Right lobe of liver (tissue), 4 donors: ENCODE measurements around the gene HSPBP1.

Source experiments
- CTCF ChIP-seq, 4 donors: fragments of 200-600 bp in 3 of 4; fragments of 450-650 bp in 1 of 4; IDR thresholded peaks; one replicate each; pipeline versions ENCODE4 v1.5.1 to v1.8.0; 2016 to 2022; ENCODE audit warnings: antibody characterized with exemption in 4 of 4, mild to moderate bottlenecking in 2 of 4
- POLR2A ChIP-seq: fragments of 450-650 bp; IDR thresholded peaks from one replicate; pipeline ENCODE4 v1.6.1; 2017; ENCODE audit warnings: antibody characterized with exemption, mild to moderate bottlenecking
- donor health status: DM: no; HTN: no; CAD: no.
- donor health status: DM: no; HTN: no; CAD: no.
- donor health status: DM: no; HTN: yes; CAD: no.

- no peak for TF ChIP-seq POLR2A
- TF ChIP-seq CTCF (IDR thresholded peaks at IDR 0.05): no peak
Observed at GRCh38 chr19:55220525-55220924, 59.4 kb downstream of the HSPBP1 start.
